Measurements from ENCODE around the gene RAD51B.
A peak's percentile ranks its signal among the peaks of the same experiment; 100 is the strongest.

The RAD51B gene

DNA sequence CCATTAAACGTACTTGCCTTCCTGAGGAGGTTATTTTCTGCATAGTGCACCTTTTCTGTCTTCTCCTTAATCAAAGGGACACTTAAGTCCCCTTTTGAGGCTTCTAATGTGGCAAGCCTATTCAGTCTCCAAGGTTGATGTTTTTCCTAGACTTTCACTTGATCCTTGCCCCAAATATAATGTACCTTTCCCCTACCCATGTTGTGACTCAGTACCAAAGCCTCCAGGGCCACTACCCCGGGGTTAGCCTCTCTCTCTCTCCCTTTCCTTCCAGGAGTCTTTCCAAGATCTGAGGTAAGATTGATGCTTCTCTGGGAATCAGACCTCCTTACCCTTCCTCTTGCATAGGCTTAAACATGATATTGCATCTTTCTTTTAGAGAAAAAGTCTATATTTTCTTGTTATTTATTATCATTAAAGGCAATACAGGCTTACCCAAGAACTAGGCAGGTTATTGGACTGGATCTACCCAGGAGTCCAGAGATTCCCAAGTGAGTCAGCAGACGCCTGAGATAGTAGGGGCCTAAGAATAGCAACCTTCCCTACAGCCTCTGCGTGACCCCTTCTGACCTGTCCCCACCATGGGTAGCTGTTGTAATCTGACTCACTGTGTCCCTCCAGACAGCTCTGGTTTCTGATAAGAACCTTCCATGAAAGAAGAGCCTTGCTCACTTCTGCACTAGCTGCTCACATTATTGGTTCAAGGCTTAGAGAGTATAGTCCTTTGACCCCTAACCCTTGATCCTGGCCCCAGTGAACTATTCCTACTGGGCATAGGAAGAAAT is 800.4 kb downstream of the RAD51B start:
- peak; percentile 47 for DNase-seq

DNA sequence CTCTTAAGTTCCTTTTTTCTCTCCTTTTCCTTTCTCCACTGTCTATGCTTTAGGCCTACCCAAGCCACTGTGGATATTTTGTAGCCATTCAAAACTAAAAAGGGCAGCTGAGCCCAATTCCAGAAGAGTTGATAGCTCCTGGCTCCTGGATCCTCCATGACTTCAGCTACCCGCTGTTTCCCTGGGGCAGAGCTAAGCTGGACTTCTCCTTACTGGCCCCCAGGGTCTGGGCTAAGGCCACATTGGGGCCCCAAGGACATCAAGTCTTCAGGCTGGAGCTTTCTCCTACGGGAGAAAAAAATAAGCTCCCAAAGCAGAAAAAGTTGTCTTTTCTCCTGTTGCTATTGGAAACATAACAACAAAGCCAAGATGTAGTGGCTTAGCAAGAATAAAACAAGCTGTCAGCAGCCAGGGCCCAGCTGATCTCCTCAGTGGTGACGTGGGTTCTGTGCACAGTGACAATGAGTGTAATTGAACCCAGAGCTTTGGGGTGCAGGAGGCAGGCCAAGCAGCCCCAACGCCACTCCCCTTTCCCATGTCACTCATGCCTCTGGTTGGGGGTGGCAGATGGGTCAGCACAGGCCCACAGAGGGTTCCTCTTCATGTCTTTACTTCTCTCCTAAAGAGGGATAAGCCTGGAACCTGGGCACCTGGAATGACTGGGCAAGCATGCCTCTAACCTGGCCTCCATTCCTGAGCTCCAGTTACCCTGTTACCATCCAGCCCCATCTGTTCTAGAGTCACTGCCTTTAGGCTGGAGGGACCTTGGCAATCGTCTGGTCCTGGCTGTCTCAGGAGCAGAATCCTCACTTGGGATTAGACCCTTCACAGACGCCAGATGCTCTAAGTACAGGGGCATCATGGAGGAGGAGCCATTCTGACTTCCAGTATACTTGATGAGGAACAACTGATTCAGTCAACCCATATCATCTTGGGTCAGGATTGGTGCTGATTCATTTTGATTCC is 802.1 kb downstream of the RAD51B start:
- DNase-seq, result peak; percentile 17

DNA sequence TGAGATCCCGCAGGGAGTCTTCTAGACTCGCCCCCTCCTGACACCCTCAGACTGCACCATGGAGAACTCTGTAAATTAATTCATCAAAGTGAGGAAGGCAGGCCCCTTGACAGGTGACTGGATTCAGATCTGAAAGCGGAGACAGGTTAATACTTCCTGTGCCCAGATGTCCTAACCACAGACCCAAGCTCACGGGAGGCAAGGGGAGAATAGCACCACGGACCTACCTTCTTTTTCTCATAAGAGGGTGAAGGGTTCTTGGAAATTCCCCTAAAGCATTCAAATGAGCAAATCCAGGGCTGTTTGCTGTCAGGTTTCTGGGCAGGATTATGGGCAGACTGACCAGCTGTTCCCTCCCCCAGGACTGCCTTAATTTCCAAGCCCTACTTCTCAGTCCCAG is 803.3 kb downstream of the RAD51B start:
- DNase-seq, result no peak

DNA sequence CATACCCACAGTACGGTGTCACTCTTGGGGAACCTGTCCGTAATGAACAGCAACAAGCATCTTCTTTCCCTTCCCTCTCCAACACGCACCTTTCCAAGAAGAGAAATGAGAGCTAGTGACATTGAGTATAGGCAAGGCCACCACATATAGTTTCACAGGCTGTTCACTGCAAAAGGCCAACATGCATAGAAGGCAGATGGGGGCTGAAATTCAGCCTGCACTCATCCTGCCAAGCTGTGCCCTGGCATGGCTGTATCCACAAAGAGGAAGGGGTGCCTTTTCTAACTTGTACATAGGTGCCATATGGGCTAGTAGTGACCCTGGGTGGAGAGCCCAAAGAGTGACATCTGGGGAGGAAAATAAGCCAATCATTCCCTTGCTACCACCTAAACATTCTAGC is 803.7 kb downstream of the RAD51B start:
- no peak for DNase-seq

DNA sequence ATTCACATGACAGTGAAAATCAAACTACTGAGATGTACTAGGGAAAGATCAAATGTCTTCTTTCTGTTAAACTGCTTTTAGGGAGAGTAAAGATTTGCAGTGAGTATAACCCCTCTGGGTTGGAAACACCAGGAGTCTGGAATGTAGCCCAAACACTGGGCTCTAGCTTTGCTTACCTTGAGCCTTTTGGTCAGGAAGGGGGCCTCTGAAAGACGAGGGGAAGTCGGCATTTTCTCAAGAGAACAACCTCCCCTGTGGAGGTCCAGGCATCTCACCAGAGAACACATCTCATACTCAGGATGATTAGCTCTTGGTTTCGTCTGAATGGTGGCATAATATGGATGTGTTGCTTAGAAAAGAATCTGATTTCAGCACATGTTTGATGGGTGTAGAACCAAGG is 804.2 kb downstream of the RAD51B start:
- no peak for DNase-seq

DNA sequence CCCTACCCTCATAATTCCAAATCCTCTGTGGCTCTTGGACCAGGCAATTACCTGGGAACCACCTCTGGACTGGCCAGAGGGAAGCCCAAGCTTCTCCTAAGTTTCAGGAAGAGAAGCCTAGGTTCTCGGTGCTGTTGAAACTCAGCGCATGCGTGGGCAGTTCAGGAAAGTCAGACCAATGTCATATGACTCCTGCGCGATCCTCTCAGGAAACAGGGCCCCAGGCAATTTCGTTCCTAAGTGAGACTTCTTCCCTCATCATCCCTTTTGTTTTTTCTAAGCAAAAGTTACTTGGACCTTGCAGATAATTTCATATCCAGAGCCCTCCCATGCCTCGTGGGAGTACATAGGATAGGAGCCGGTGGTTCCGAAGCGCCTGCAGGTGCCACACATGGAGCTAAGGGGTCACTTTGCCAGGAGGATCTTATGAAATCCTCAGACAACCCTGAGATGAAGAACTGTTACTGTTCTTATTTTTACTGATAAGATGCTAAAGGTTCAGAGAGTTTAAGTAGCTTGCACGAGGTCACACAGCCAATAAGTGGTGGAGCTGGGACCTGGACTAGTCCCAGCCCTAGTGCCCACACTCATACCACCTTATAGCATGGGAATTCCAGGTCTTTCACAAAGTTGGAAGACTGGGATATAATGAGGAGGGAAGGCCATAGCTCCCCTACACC is 805.1 kb downstream of the RAD51B start:
- DNase-seq, result no peak

DNA sequence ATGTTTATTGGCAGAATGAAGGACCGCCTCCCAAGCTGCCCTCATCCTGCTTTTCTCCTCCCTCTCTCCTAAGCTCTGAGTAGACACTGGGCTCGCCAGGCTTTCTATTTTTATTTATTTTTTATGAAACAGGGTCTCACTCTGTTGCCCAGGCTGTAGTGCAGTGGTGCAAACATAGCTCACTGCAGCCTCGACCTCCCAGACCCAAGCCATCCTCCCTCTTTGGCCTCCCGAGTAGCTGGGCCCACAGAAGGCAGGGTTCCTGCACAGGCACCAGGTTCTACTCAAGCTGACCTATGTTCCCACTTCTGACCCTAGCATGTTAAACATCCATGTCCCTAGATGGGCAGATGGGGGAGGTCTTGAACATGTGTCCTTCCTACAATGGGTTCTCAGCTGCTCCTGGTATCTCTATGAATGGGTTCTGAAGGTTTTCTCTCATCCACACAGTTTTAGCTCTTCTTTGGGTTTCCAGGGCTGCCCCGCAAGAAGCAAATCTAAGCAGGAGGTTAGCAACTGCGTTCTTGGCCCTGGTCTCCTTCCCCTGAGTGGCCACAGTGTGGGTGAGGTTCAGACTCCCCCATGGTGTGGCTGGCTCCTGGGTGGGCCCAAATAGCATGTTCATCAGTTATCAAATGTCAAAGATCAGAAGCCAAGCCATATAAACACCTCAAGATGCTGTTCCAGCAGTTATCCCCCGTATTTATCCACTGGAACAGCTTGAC is 805.9 kb downstream of the RAD51B start:
- DNase-seq, result no peak

DNA sequence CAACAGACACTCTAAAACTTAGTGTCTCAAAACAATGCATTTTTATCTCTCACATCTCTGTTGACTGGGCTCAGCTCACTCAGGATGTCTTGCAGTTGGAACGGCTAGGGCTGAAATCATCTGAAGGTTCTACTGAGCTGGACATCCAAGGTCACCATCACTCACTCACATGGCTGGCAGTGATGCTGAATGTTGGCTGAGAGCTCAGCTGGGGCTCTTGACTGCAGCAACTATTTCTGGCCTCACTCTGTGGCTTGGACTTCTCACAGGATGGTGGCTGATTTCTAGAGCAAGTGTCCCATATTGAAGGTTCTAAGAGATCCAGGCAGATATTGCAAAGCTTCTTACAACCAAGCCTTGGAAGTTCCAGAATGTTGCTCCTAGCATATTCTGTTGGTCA is 806.8 kb downstream of the RAD51B start:
- DNase-seq, result no peak

DNA sequence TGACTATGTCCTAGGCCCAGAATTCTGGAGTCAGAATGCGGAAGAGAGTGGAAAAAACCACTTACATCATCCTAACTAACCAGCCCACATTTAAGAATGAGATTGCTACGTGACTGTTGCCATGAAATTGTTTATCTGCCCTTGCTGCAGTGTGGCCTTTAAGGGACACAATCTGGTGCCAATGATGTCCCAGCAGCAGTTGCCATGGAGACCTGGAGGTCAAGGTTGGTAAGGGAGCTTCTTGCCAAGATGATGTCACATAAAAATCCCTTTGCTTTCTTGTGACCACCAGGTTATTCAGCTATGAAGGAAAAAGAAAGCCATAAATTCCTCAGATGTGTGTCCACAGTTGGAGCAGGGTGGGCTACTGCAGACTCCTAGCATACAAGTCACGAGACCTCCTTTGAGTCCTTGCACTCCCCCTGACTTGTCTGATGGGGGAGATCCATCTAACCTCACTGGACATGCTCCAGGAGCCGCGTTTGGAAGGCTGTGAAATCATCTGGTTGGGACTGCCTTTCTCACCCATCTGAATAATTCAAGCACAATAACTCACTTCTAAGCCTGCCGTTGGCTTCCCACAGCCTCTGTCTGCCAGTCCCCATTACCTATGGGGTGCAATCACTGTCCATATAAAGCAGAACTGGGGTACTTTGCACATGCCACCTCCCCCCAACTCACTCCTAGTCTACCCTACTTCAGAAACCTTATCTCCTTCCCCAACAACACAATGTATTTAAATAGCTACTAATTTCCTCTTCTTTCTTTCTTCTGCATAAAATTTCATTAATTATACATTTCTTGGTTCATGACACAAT is 807.7 kb downstream of the RAD51B start:
- DNase-seq, result no peak

DNA sequence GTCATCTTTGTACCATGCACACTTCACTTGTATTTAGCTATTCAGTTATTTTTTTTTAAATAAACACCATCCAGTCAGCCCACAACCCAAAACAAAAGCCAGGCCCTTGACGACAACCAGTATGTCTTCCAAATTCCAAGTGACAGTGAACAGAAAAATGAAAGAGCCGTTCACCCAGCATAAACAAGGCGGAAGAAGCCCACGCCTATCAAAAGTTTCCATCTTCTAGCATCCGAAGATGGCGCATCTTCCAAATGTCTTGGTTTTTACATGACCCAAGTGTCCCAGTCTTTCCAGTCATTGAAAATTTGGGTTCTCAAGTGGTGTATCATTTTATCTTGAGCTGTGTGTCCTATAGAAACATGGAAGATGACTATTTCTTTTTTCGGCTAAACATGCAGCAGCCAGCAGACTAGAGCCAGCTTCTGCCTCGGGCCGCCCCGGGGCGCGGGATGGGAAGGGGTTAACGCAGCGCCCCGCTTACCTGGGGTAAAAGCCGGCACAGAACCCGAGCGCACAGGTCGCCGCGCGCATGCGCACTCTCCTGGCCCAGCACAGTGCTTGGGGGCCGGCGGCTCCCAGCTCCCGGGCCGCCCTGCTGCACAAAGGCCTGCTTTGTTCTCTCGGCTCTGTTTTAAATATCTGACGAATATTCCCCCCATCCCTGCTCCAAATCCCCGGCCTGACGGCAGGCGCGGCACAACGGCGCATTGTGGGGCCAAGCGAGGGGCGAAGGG is 808.5 kb downstream of the RAD51B start:
- DNase-seq, result no peak

DNA sequence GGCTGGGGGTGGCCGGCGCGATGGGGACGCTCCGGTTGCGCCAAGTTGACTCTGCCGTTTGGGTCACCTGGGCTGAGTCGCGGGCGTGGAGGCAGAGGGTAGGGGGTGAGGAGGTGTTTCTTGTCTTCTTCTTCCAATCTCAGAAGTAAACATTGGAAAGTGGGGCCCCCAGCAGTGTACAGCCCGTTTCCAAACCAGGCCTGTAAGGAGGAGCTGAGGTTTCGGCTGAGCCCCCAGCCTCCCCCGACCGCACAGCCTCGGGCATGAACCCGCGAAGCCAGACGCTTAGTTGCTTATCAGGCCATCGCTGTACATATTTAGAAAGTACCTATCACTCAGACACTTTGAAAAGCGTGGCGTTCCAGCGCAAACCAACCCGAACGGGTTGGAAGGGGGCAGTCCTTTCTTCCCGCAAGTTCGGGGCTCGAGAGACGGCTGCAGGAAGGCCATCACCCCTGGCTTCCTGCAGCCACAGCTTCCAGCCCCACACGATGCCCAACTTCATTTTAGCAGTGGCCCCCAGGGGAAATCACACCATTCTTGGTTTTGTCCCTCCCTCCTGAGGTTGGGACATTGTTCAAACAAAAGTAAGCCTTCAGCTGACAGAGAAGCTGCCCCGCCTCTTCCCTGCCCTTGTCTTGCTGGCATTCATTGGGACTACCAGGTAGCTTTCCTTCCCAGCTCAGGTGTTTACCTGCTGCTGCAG is 809.2 kb downstream of the RAD51B start:
- no peak for DNase-seq

DNA sequence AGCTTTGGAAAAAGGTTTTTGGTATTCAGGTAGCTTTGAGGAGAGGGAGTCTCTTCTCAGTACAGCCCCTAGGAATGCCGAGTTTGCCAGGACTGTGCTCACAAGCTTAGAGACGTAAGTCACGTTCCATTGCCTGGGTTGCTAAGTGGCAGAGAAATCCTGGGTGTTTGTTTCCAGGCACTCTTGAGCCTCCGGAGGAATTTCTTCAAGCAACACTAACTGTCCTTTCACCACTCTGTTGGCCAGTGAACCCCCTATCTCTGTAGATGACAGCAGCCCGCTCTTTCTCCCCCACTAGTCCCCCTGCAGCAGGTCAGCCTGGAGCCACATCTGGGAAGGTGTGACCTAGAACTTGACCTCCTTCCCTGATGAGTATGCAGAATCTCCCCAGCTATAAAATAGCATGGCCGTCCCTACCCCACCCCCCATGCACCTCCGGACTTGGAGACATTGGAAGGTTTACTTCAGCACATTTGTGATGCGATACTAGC is 810.5 kb downstream of the RAD51B start:
- DNase-seq, result no peak

DNA sequence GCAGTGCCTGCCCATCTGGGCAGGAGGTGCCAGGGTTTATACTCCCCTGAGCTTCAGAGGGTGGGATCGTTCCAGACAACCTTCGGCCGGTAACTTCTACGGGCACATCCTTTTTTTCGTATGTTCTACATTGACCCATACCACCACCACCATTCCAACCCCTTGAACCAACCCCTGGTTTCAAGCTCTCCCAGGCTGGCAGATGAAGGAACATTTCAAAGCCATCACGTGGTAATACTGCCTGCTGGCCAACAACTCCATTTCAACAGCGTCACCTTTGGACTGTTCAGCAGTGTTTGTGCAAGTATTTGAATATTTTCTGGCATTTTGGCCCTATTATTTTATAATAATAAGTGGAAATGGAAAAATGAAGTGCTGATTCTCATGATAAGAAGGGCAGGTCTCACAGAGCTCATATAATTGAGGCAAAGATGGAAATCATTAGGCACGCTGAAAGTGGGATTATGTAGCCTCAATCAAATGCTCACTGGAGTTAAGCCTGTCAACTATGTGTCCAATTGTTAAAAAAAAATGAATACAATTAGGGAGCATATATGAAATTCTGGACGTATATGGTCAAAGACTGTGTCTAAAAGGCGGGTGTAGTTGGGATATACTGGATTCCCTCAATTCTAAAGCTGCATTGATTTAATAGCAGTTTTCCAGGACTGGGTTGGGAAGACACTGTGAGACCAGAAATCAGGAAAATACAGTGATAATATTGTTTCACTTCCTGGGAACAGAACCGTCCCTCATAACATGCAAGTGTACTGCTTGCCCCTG is 811.2 kb downstream of the RAD51B start:
- DNase-seq, result no peak

DNA sequence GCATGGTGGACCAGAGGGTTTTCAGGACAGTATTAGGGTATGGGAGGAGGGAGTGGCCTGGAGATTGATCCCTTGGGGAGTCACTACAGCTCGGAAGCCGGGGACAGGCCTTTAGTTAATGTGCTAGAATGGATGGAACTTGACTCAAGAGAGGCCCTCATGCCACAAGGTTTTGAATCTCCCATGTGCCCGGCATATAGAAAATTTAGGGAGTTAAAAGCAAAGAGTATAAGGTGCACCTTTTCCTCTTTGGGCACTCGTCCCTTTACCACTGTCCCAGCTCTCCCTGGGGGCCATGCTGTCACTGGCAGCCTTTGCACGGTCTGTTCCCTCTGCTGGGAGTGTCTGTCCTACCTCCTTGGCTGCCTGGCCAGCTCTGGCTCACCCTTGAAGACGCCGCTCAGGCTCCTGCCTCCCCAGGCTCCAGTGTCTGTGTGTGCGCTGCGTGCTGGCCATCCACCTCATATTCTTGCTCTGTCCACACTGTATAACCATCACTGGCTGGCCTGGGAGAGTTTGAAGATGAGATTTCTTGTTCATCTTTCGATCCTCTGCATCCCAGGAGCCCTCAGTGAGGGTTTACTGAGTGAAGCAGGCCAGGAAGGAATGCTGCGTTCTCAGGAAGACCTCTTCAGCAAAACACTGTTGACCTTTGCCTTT is 811.9 kb downstream of the RAD51B start:
- no peak for DNase-seq

DNA sequence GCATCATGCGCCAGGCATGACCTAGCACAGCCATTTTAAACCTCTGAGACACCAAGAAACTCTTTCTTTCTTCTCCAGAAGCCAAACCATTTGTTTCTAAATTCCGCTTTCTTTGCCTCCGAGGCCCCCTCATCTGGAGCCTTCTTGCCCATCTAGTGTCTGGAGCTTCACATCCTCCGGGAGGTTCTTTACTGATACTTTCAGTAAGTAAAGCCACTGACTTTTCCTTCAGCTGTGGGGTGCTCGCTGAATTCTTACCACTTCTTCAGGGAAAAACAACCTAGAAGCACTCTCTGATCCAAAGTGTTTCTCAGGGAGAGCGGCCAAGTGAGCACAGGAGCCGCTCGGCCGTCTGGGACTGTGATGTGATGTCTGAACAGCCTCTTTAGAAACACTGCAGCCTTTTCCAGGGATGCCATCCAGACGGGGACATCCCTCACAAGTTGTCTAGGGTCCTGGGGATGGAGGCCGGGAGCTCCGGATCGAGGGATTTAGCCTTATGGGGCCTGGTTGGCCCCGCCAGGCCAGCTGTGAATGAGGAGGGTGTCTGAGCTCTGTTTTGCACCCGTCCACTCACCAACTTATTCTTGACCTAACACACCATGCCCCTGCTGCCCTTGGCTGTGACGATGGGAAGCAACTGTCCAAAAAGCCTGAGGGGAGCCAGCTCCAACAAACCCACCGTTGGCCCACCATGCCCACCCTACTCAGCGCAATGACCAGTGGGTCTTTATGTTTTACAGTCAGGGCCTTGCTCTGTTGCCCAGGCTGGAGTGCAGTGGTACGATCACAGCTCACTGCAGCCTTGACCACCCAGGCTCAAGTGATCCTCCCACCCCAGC is 812.7 kb downstream of the RAD51B start:
- DNase-seq, result no peak

DNA sequence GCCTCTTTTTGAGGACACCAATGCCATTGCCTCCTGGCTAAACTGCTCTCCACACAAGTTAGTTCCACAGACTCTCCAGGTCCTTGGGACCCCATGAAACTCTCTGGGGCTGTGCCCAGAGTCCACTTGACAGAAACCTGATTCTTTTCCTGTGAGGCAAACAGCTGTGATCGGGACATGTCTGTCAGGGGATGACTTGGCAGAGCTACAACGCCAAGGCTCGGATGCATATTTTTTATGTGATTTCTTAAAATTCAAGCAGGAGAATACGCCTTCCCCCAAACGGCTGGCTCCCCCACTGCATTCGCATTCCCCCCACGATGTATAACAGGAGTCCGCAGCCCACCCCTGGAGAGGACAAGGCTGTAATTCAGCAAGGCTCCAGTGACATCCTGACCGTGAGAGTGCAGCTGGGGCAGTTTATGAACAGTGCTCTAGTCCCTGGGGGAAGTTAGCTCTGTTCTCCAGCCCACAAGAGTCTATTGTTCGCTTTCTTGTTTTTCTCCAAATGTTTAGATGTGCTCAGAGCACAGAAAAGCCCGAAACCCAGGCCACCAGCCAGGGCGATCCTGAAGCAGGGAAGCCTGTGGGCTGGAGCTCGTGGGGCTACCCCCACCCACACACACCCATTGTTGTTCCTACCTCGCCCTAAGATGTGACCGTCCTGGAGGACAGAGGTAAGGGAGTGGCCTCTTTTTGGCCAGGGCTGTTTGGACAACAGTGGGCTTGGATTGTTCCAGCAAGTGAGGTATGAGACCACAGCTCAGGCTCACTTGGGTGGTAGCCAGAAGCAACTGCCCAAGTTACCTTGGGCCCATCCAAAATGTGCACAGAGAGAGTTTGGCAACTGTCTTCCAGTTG is 813.8 kb downstream of the RAD51B start:
- no peak for DNase-seq

DNA sequence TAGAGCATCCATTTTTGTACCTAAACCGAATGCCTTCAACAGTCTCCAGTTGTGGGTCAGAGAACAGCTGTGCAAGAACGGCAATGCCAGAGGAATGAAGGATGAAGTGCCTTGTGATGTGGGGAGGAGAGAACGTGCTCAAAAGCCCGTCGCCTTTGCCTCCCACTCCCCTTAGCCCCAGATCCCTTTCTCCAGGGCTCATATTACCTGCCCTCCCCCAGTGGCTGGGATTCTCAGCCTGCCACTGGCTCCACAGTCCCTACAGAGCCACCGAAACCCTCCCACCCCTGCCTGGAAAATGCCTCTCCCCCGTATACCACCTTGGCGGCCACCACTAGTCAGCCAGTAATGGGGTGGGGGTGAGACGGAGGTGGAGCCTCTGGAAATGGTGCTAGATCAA is 814.8 kb downstream of the RAD51B start:
- DNase-seq, result no peak

Measured in HCEC 1CT (cell line).